Measurements from ENCODE around the gene UFSP2.

Gene UFSP2

GRCh38 chr4:185441479-185441878 is 15.7 kb upstream of the UFSP2 start:
- Histone ChIP-seq H3K56ac (ENCODE audit: low read length) (no peak overlapping the region), H4K5ac (ENCODE audit: low read length) (no peak overlapping the region), H3K36me3 (ENCODE audit: control insufficient read depth, insufficient read depth, low read length) (no peaks in the 10 kb centered on the region), H4K8ac (ENCODE audit: low read depth, low read length) (no peak overlapping the region), H3K79me1 (ENCODE audit: low read length) (no peaks in the 10 kb centered on the region), H2AK5ac (ENCODE audit: low read length) (no peak overlapping the region), H3K4me1 (ENCODE audit: control insufficient read depth, low read depth, low read length) (no peaks in the 10 kb centered on the region), H3K18ac (ENCODE audit: low read length) (no peak overlapping the region), H3K9ac (ENCODE audit: low read length) (no peak overlapping the region), H3K4me3 (ENCODE audit: low read length) (no peak overlapping the region), H3K4me2 (ENCODE audit: low read length) (no peak overlapping the region), H3K4ac (ENCODE audit: low read depth, low read length) (no peak overlapping the region), H2BK5ac (ENCODE audit: low read length) (no peak overlapping the region), H3K27ac (ENCODE audit: low read depth, low read length) (no peak overlapping the region), H3K27me3 (ENCODE audit: insufficient read depth, low read length, poor library complexity) (no peaks in the 10 kb centered on the region), H3K23ac (ENCODE audit: low read length) (no peak overlapping the region), H3K79me2 (ENCODE audit: control insufficient read depth, insufficient read depth, low read length) (no peaks in the 10 kb centered on the region), H2BK15ac (replicated peaks; ENCODE audit: low read depth) (no peak overlapping the region), H2BK120ac (ENCODE audit: low read depth, low read length) (no peak overlapping the region)
- no CpG with 5 or more reads among the region's 2 CpGs for WGBS (ENCODE audit: extremely low coverage, insufficient coverage, low lambda C conversion rate)
- no peak for DNase-seq

DNA sequence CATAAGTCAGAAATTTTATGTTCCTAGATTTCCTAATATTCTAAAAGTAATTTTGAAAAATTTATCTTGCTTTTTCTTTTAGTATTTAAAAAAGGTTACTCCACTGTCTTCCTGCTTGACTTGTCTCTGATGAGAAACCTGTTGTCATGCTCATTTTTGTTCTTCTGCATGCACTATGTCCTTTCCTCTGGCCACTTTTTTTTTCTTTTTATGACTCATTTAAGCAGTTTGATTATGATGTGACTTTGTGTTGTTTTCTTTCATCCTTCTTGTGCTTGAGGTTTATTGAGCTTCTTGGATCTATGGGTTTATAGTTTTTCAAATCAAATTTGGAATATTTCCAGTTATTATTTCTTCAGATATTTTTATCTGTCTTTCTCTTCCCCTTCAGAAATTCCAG is 12.0 kb upstream of the UFSP2 start:
- H3K4me3 ChIP-seq (ENCODE audit: low read length) = no peak overlapping the region
- no peaks in the 10 kb centered on the region for H3K36me3 ChIP-seq (ENCODE audit: control insufficient read depth, insufficient read depth, low read length)
- no peak for DNase-seq
- no peak overlapping the region for H3K27ac ChIP-seq (ENCODE audit: low read depth, low read length)
- no peak overlapping the region for H3K23ac ChIP-seq (ENCODE audit: low read length)
- no peak overlapping the region for H3K18ac ChIP-seq (ENCODE audit: low read length)
- no peaks in the 10 kb centered on the region for H3K79me1 ChIP-seq (ENCODE audit: low read length)
- H2BK5ac ChIP-seq (ENCODE audit: low read length) = no peak overlapping the region
- H4K5ac ChIP-seq (ENCODE audit: low read length) = no peak overlapping the region
- no peak overlapping the region for H2AK5ac ChIP-seq (ENCODE audit: low read length)
- no peaks in the 10 kb centered on the region for H3K27me3 ChIP-seq (ENCODE audit: insufficient read depth, low read length, poor library complexity)
- H3K56ac ChIP-seq (ENCODE audit: low read length) = no peak overlapping the region
- no peak overlapping the region for H2BK120ac ChIP-seq (ENCODE audit: low read depth, low read length)
- H3K4me2 ChIP-seq (ENCODE audit: low read length) = no peak overlapping the region
- no peaks in the 10 kb centered on the region for H3K79me2 ChIP-seq (ENCODE audit: control insufficient read depth, insufficient read depth, low read length)
- no peak overlapping the region for H3K9ac ChIP-seq (ENCODE audit: low read length)
- H3K4me1 ChIP-seq (ENCODE audit: control insufficient read depth, low read depth, low read length) = no peaks in the 10 kb centered on the region
- H3K4ac ChIP-seq (ENCODE audit: low read depth, low read length) = no peak overlapping the region
- no peak overlapping the region for H2BK15ac ChIP-seq (replicated peaks; ENCODE audit: low read depth)
- no peak overlapping the region for H4K8ac ChIP-seq (ENCODE audit: low read depth, low read length)

DNA sequence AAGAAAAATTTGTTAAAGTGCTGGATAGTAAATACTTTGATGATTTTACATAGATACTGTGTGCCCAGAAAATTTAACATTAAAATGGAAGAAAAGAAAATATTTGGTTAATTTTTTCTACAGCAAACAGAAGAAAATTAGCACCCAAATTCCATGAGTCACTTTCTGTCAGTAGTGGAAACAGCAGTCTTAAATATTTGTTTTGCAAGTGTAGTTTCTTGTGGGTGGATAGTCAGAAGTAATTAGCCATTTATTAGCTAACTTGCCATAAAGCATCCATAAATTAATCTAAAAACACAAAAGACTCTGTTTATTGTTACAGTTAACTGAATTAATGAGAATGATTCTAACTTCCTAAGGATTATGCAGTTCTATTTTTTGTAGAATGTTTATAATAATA is 9.7 kb upstream of the UFSP2 start:
- Histone ChIP-seq H3K79me1 (ENCODE audit: low read length) (no peaks in the 10 kb centered on the region), H2BK15ac (replicated peaks; ENCODE audit: low read depth) (no peak overlapping the region), H3K36me3 (ENCODE audit: control insufficient read depth, insufficient read depth, low read length) (no peaks in the 10 kb centered on the region), H3K18ac (ENCODE audit: low read length) (no peak overlapping the region), H3K27me3 (ENCODE audit: insufficient read depth, low read length, poor library complexity) (no peaks in the 10 kb centered on the region), H3K4me2 (ENCODE audit: low read length) (no peak overlapping the region), H4K5ac (ENCODE audit: low read length) (no peak overlapping the region), H3K4me1 (ENCODE audit: control insufficient read depth, low read depth, low read length) (no peaks in the 10 kb centered on the region), H3K4ac (ENCODE audit: low read depth, low read length) (no peak overlapping the region), H3K79me2 (ENCODE audit: control insufficient read depth, insufficient read depth, low read length) (no peaks in the 10 kb centered on the region), H4K8ac (ENCODE audit: low read depth, low read length) (no peak overlapping the region), H3K27ac (ENCODE audit: low read depth, low read length) (no peak overlapping the region), H3K9ac (ENCODE audit: low read length) (no peak overlapping the region), H3K23ac (ENCODE audit: low read length) (no peak overlapping the region), H3K56ac (ENCODE audit: low read length) (no peak overlapping the region), H2AK5ac (ENCODE audit: low read length) (no peak overlapping the region), H3K4me3 (ENCODE audit: low read length) (no peak overlapping the region), H2BK120ac (ENCODE audit: low read depth, low read length) (no peak overlapping the region), H2BK5ac (ENCODE audit: low read length) (no peak overlapping the region)
- DNase-seq = no peak

- Histone ChIP-seq H2AK5ac (ENCODE audit: low read length) (no peak overlapping the region), H3K56ac (ENCODE audit: low read length) (no peak overlapping the region), H2BK15ac (replicated peaks; ENCODE audit: low read depth) (no peak overlapping the region), H3K23ac (ENCODE audit: low read length) (no peak overlapping the region), H4K5ac (ENCODE audit: low read length) (no peak overlapping the region), H3K79me2 (ENCODE audit: control insufficient read depth, insufficient read depth, low read length) (no peaks in the 10 kb centered on the region), H3K9ac (ENCODE audit: low read length) (no peak overlapping the region), H3K18ac (ENCODE audit: low read length) (no peak overlapping the region), H3K27me3 (ENCODE audit: insufficient read depth, low read length, poor library complexity) (no peaks in the 10 kb centered on the region), H3K36me3 (ENCODE audit: control insufficient read depth, insufficient read depth, low read length) (no peaks in the 10 kb centered on the region), H3K4ac (ENCODE audit: low read depth, low read length) (no peak overlapping the region), H3K4me3 (ENCODE audit: low read length) (no peak overlapping the region), H3K4me2 (ENCODE audit: low read length) (no peak overlapping the region), H2BK120ac (ENCODE audit: low read depth, low read length) (no peak overlapping the region), H3K27ac (ENCODE audit: low read depth, low read length) (no peak overlapping the region), H3K79me1 (ENCODE audit: low read length) (peaks cover 3% of the 10 kb centered on the region), H4K8ac (ENCODE audit: low read depth, low read length) (no peak overlapping the region), H2BK5ac (ENCODE audit: low read length) (no peak overlapping the region), H3K4me1 (ENCODE audit: control insufficient read depth, low read depth, low read length) (peaks cover 3% of the 10 kb centered on the region)
- peak; percentile 18 for DNase-seq
- WGBS (ENCODE audit: extremely low coverage, insufficient coverage, low lambda C conversion rate) = no CpG with 5 or more reads among the region's 5 CpGs
Observed at GRCh38 chr4:185429660-185430059, 3.9 kb upstream of the UFSP2 start.

DNA sequence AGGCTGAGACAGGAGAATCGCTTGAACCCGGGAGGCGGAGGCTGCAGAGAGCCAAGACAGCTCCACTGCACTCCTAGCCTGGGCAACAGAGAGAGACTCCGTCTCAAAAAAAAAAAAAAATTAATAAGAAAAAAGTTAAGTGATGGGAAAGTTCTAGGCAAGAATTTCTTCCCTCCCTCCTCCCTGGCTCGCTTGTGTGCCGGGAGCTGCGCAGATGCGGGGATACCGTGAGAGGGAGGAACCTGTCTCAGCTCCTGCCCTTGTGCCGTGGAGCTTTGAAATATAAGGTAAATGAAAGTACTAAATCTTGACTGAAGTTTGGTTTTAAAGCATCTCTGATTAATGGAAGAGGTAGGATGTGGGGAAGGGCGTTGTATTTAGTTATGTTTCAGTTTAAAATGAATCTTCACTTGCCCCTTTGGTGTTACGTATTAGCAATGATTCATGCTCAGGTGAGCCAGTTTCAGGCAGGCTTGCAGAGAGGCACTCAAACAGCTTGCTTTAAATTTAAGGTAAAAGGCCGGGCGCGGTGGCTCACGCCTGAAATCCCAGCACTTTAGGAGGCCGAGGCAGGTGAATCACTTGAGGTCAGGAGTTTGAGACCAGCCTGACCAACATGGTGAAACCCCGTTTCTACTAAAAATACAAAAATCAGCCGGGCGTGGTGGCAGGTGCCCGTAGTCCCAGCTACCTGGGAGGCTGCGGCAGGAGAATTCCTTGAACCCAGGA is 1.4 kb upstream of the UFSP2 start:
- H3K36me3 ChIP-seq (ENCODE audit: control insufficient read depth, insufficient read depth, low read length) = no peaks in the 10 kb centered on the region
- DNase-seq = no peak
- H4K8ac ChIP-seq (ENCODE audit: low read depth, low read length) = no peak overlapping the region
- no peak overlapping the region for H3K4me2 ChIP-seq (ENCODE audit: low read length)
- H2BK5ac ChIP-seq (ENCODE audit: low read length) = no peak overlapping the region
- H3K79me1 ChIP-seq (ENCODE audit: low read length) = peaks cover 3% of the 10 kb centered on the region
- H3K9ac ChIP-seq (ENCODE audit: low read length) = no peak overlapping the region
- H3K4me1 ChIP-seq (ENCODE audit: control insufficient read depth, low read depth, low read length) = peaks cover 3% of the 10 kb centered on the region
- 100% methylated on average over 1 of the region's 22 CpGs for WGBS (ENCODE audit: extremely low coverage, insufficient coverage, low lambda C conversion rate)
- H3K4me3 ChIP-seq (ENCODE audit: low read length) = no peak overlapping the region
- no peak overlapping the region for H2BK15ac ChIP-seq (replicated peaks; ENCODE audit: low read depth)
- H4K5ac ChIP-seq (ENCODE audit: low read length) = no peak overlapping the region
- H3K56ac ChIP-seq (ENCODE audit: low read length) = no peak overlapping the region
- no peaks in the 10 kb centered on the region for H3K27me3 ChIP-seq (ENCODE audit: insufficient read depth, low read length, poor library complexity)
- H3K18ac ChIP-seq (ENCODE audit: low read length) = no peak overlapping the region
- H3K27ac ChIP-seq (ENCODE audit: low read depth, low read length) = no peak overlapping the region
- no peak overlapping the region for H2BK120ac ChIP-seq (ENCODE audit: low read depth, low read length)
- H3K79me2 ChIP-seq (ENCODE audit: control insufficient read depth, insufficient read depth, low read length) = no peaks in the 10 kb centered on the region
- no peak overlapping the region for H3K4ac ChIP-seq (ENCODE audit: low read depth, low read length)
- H3K23ac ChIP-seq (ENCODE audit: low read length) = no peak overlapping the region
- H2AK5ac ChIP-seq (ENCODE audit: low read length) = no peak overlapping the region

Data from mesendoderm (in vitro differentiated cells).